ENCODE data around the gene TAF4.

GRCh38 chr20:62026564-62026856, 39.2 kb downstream of the TAF4 start:
- TF ChIP-seq, protein P1, sequence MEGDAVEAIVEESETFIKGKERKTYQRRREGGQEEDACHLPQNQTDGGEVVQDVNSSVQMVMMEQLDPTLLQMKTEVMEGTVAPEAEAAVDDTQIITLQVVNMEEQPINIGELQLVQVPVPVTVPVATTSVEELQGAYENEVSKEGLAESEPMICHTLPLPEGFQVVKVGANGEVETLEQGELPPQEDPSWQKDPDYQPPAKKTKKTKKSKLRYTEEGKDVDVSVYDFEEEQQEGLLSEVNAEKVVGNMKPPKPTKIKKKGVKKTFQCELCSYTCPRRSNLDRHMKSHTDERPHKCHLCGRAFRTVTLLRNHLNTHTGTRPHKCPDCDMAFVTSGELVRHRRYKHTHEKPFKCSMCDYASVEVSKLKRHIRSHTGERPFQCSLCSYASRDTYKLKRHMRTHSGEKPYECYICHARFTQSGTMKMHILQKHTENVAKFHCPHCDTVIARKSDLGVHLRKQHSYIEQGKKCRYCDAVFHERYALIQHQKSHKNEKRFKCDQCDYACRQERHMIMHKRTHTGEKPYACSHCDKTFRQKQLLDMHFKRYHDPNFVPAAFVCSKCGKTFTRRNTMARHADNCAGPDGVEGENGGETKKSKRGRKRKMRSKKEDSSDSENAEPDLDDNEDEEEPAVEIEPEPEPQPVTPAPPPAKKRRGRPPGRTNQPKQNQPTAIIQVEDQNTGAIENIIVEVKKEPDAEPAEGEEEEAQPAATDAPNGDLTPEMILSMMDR (IDR thresholded peaks at IDR 0.05), result no peak
- no peak for TF ChIP-seq POLR2A (IDR thresholded peaks at IDR 0.05; ENCODE audit: low read depth)
- no peak for TF ChIP-seq POLR2AphosphoS5 (IDR thresholded peaks at IDR 0.05)
